Transverse colon (tissue), 4 donors: ENCODE data around the gene RNF5.

Experiments used
- EP300 ChIP-seq: sonication (generic); formaldehyde crosslinking; IDR thresholded peaks from one replicate; pipeline ENCODE4 v1.6.1; 2017; ENCODE audit warnings: antibody characterized with exemption, low read depth
- POLR2A ChIP-seq: fragments of 450-650 bp; IDR thresholded peaks from one replicate; pipeline ENCODE4 v1.6.1; 2016; ENCODE audit warnings: antibody characterized with exemption, mild to moderate bottlenecking, moderate library complexity
- POLR2AphosphoS5 ChIP-seq, 3 donors: sonication (generic); formaldehyde crosslinking; IDR thresholded peaks; one replicate each; pipeline ENCODE4 v1.6.1; 2016; ENCODE audit warnings: antibody characterized with exemption in 3 of 3
- TF ChIP-seq, protein P1 (sequence below), 5 experiments: fragments of 200-600 bp in 3 of 5; fragments of 450-650 bp in 2 of 5; sonication (generic) in 3 of 5; IDR thresholded peaks; 1 replicate in 2 of 5; 2 replicates in 3 of 5; pipeline ENCODE4 v1.5.1; 2016 to 2017; ENCODE audit warnings: antibody characterized with exemption in 5 of 5, inconsistent platforms in 3 of 5, mild to moderate bottlenecking in 2 of 5, moderate library complexity in 1 of 5

DNA sequence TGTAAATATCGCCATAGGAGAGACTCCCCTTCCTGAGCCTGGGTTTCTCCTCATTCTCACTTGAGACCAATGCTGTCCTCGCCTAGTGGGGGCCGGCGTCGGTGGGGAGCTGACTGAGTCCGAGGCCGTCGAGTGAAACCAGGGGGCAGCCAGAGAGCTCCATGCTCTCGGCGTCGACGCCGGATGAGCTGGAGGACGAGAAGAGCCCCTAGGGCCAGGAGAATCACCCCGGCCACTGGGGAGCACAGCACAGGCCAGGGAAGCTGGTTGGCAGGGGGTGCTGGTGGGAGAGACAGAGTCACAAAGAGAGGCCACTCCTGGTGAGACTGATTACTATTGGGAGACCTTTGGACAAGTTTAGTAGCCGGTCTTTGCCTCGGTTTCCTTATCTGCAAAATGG lies 20.7 kb downstream of the RNF5 start:
- TF ChIP-seq, protein P1, sequence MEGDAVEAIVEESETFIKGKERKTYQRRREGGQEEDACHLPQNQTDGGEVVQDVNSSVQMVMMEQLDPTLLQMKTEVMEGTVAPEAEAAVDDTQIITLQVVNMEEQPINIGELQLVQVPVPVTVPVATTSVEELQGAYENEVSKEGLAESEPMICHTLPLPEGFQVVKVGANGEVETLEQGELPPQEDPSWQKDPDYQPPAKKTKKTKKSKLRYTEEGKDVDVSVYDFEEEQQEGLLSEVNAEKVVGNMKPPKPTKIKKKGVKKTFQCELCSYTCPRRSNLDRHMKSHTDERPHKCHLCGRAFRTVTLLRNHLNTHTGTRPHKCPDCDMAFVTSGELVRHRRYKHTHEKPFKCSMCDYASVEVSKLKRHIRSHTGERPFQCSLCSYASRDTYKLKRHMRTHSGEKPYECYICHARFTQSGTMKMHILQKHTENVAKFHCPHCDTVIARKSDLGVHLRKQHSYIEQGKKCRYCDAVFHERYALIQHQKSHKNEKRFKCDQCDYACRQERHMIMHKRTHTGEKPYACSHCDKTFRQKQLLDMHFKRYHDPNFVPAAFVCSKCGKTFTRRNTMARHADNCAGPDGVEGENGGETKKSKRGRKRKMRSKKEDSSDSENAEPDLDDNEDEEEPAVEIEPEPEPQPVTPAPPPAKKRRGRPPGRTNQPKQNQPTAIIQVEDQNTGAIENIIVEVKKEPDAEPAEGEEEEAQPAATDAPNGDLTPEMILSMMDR (IDR thresholded peaks at IDR 0.05) = no peak
- TF ChIP-seq POLR2A = no peak
- TF ChIP-seq POLR2AphosphoS5 (IDR thresholded peaks at IDR 0.05) = no peak
- no peak for TF ChIP-seq EP300
